ENCODE measurements around the gene ODAD3.

ODAD3 gene

GRCh38 chr19:11405846-11406643, 28.9 kb downstream of the ODAD3 start:
- Mint-ChIP-seq H3K4me3 (no peak overlapping the region), H3K36me3 (no peaks in the 10 kb centered on the region), H3K4me1 (no peaks in the 10 kb centered on the region), H3K9me3 (no peaks in the 10 kb centered on the region), H3K27me3 (peaks cover 7% of the 10 kb centered on the region), H3K27ac (no peak overlapping the region)

GRCh38 chr19:11404588-11405222, 30.2 kb downstream of the ODAD3 start:
- H3K9me3 Mint-ChIP-seq, result no peaks in the 10 kb centered on the region
- H3K27me3 Mint-ChIP-seq, result peaks cover 7% of the 10 kb centered on the region
- H3K36me3 Mint-ChIP-seq, result no peaks in the 10 kb centered on the region
- H3K4me3 Mint-ChIP-seq, result no peak overlapping the region
- no peaks in the 10 kb centered on the region for H3K4me1 Mint-ChIP-seq
- no peak overlapping the region for H3K27ac Mint-ChIP-seq

- no peak overlapping the region for H3K27ac Mint-ChIP-seq
- H3K4me1 Mint-ChIP-seq, result no peaks in the 10 kb centered on the region
- H3K4me3 Mint-ChIP-seq, result no peak overlapping the region
- H3K36me3 Mint-ChIP-seq, result no peaks in the 10 kb centered on the region
- no peaks in the 10 kb centered on the region for H3K9me3 Mint-ChIP-seq
- peaks cover 4% of the 10 kb centered on the region for H3K27me3 Mint-ChIP-seq
These were observed 32.9 kb downstream of the ODAD3 start for GRCh38 chr19:11401808-11402543.

- Mint-ChIP-seq H3K4me3 (no peak overlapping the region), H3K27ac (no peak overlapping the region), H3K4me1 (no peaks in the 10 kb centered on the region), H3K36me3 (no peaks in the 10 kb centered on the region), H3K27me3 (peaks cover 4% of the 10 kb centered on the region), H3K9me3 (no peaks in the 10 kb centered on the region)
These were observed 34.1 kb downstream of the ODAD3 start for GRCh38 chr19:11400798-11401197.

- no peak overlapping the region for H3K27ac Mint-ChIP-seq
- no peaks in the 10 kb centered on the region for H3K9me3 Mint-ChIP-seq
- peaks cover 2% of the 10 kb centered on the region for H3K27me3 Mint-ChIP-seq
These were observed 35.3 kb downstream of the ODAD3 start for GRCh38 chr19:11399667-11400066.

GRCh38 chr19:11397089-11397610, 37.8 kb downstream of the ODAD3 start:
- Mint-ChIP-seq H3K27me3 (peaks cover 2% of the 10 kb centered on the region), H3K4me1 (no peaks in the 10 kb centered on the region), H3K36me3 (no peaks in the 10 kb centered on the region), H3K27ac (no peak overlapping the region), H3K4me3 (no peak overlapping the region), H3K9me3 (no peaks in the 10 kb centered on the region)

More at GRCh38 chr19:11399667-11400066, 35.3 kb downstream of the ODAD3 start:
- Mint-ChIP-seq H3K4me3 (no peak overlapping the region), H3K4me1 (no peaks in the 10 kb centered on the region), H3K36me3 (no peaks in the 10 kb centered on the region)

- Mint-ChIP-seq H3K36me3 (no peaks in the 10 kb centered on the region), H3K4me1 (peaks cover 7% of the 10 kb centered on the region), H3K4me3 (no peak overlapping the region), H3K27ac (no peak overlapping the region), H3K27me3 (no peaks in the 10 kb centered on the region), H3K9me3 (no peaks in the 10 kb centered on the region)
These were observed 43.8 kb downstream of the ODAD3 start for GRCh38 chr19:11390933-11391680.

- no peaks in the 10 kb centered on the region for H3K9me3 Mint-ChIP-seq
- peaks cover 7% of the 10 kb centered on the region for H3K4me1 Mint-ChIP-seq
- no peaks in the 10 kb centered on the region for H3K27me3 Mint-ChIP-seq
- no peak overlapping the region for H3K27ac Mint-ChIP-seq
- H3K4me3 Mint-ChIP-seq, result no peak overlapping the region
- H3K36me3 Mint-ChIP-seq, result no peaks in the 10 kb centered on the region
These were observed 44.6 kb downstream of the ODAD3 start for GRCh38 chr19:11390359-11390758.

GRCh38 chr19:11387162-11388034, 47.5 kb downstream of the ODAD3 start:
- H3K4me1 Mint-ChIP-seq, result peaks cover 13% of the 10 kb centered on the region
- H3K9me3 Mint-ChIP-seq, result no peaks in the 10 kb centered on the region
- no peaks in the 10 kb centered on the region for H3K36me3 Mint-ChIP-seq
- H3K27ac Mint-ChIP-seq, result no peak overlapping the region
- H3K4me3 Mint-ChIP-seq, result no peak overlapping the region
- peaks cover 3% of the 10 kb centered on the region for H3K27me3 Mint-ChIP-seq

- H3K4me3 Mint-ChIP-seq, result no peak overlapping the region
- no peak overlapping the region for H3K27ac Mint-ChIP-seq
- peaks cover 2% of the 10 kb centered on the region for H3K36me3 Mint-ChIP-seq
- peaks cover 35% of the 10 kb centered on the region for H3K4me1 Mint-ChIP-seq
- H3K9me3 Mint-ChIP-seq, result no peaks in the 10 kb centered on the region
- H3K27me3 Mint-ChIP-seq, result peaks cover 8% of the 10 kb centered on the region
These were observed 50.2 kb downstream of the ODAD3 start for GRCh38 chr19:11384778-11385129.

- Mint-ChIP-seq H3K27ac (no peak overlapping the region), H3K9me3 (no peaks in the 10 kb centered on the region), H3K4me1 (peaks cover 38% of the 10 kb centered on the region), H3K36me3 (peaks cover 3% of the 10 kb centered on the region), H3K4me3 (no peak overlapping the region), H3K27me3 (peaks cover 8% of the 10 kb centered on the region)
These were observed 51.2 kb downstream of the ODAD3 start for GRCh38 chr19:11383706-11384048.

- H3K27ac Mint-ChIP-seq, result no peak overlapping the region
- H3K36me3 Mint-ChIP-seq, result peaks cover 5% of the 10 kb centered on the region
- peaks cover 8% of the 10 kb centered on the region for H3K27me3 Mint-ChIP-seq
- peak overlapping the region; percentile 76 for H3K4me3 Mint-ChIP-seq
- no peaks in the 10 kb centered on the region for H3K9me3 Mint-ChIP-seq
- peaks cover 42% of the 10 kb centered on the region for H3K4me1 Mint-ChIP-seq
These were observed 51.8 kb downstream of the ODAD3 start for GRCh38 chr19:11382898-11383705.

GRCh38 chr19:11380653-11381537, 54.0 kb downstream of the ODAD3 start:
- Mint-ChIP-seq H3K9me3 (no peaks in the 10 kb centered on the region), H3K27me3 (peaks cover 8% of the 10 kb centered on the region), H3K27ac (peak overlapping the region; percentile 97), H3K4me3 (peak overlapping the region; percentile 93), H3K4me1 (peaks cover 52% of the 10 kb centered on the region), H3K36me3 (peaks cover 11% of the 10 kb centered on the region)

All from activated naive CD4-positive, alpha-beta T cell treated with anti-CD3 and anti-CD28 coated beads, Interleukin-2, amount 50 U/mL, for 24 hours (primary cell).